Pancreas (tissue), 10 donors: ENCODE data around the gene EXOC4. TPM values are rescaled to one million over a fixed set of nuclear protein-coding genes. Genes with fewer than 3 reads are reported as not detected.

Experiments
- ATAC-seq, 4 donors: fragments of 200-7000 bp; cut with Tn5 transposase; one replicate each; pipeline versions ENCODE4 v1.8.0 to v1.9.1; 2020; ENCODE audit warnings: mild to moderate bottlenecking in 4 of 4, moderate library complexity in 4 of 4
- DNase-seq, 6 donors: peaks; one replicate each; pipeline ENCODE4 v3.0.0-alpha.2; 2020
- FAIRE-seq: peaks from 2 replicates; lab custom pipeline; 2012; peaks lifted over from hg19 to GRCh38; lab: Jason Lieb, UNC
- H3K27ac ChIP-seq, 4 donors: fragments of 200-600 bp; sonication (generic); 1 replicate in 3 of 4; 2 replicates in 1 of 4; pipeline versions ENCODE4 v1.5.0 to v1.8.0; 2020
- H3K27me3 ChIP-seq, 4 donors: fragments of 200-600 bp; one replicate each; pipeline ENCODE4 v1.8.0; 2021
- H3K36me3 ChIP-seq, 3 donors: fragments of 200-600 bp; sonication (generic) in 1 of 3; one replicate each; pipeline versions ENCODE4 v1.5.0 to v1.8.0; 2020 to 2021
- H3K4me1 ChIP-seq, 3 donors: fragments of 200-600 bp; one replicate each; pipeline ENCODE4 v1.8.0; 2021
- H3K4me3 ChIP-seq, 4 donors: fragments of 200-600 bp; sonication (generic) in 2 of 4; one replicate each; pipeline versions ENCODE4 v1.5.0 to v1.8.0; 2020 to 2021
- H3K9me3 ChIP-seq, 4 donors: fragments of 200-600 bp; one replicate each; pipeline ENCODE4 v1.8.0; 2021
- WGBS, 2 donors: extraction: QIAGEN DNeasy Blood & Tissue Kit; methylation state at CpG; one replicate each; pipeline ENCODE4 v1.1.7; 2013; 5-methylcytosine and 5-hydroxymethylcytosine counted together
- intact Hi-C, 3 donors: fragments of 100-400 bp; cut with DNase I; formaldehyde crosslinking; loops; one replicate each; pipeline versions ENCODE4 v1.11.1 to v1.14.2; 2022
- polyA plus RNA-seq, 2 donors: library from polyadenylated mRNA; stranded (reverse); fragments of 200-250 nt; gene quantifications; one replicate each; pipeline ENCODE4 v1.2.3, GENCODE V29; 2013
- total RNA-seq, 6 donors: library from RNA; stranded (reverse); fragmentation: NEBNext Ultra II Directional in 4 of 6; extraction: Animal tissue kit (Norgen Biotek cat#: 25700) in 4 of 6; gene quantifications; one replicate each; pipeline versions ENCODE4 v1.2.1 to v1.2.4, GENCODE V29; 2021 to 2023
- TF ChIP-seq, protein P1 (sequence below), 4 donors: fragments of 200-600 bp; sonication (generic) in 3 of 4; IDR thresholded peaks; one replicate each; pipeline versions ENCODE4 v1.5.0 to v1.8.0; 2021; ENCODE audit warnings: antibody characterized with exemption in 4 of 4
- donor health status: healthy with polysubstance abuse.
- donor health status: DM: no; HTN: no; CAD: no; lungs with moderate emphysema.
- donor health status: DM: no; HTN: no; CAD: no.
- donor health status: control.
- donor health status: control.
- donor health status: Bipolar disorder and iron deficiency.
- donor health status: DM: yes; HTN: yes; CAD: no.
- donor health status: DM: no; HTN: no; CAD: no.
- donor health status: DM: no; HTN: no; CAD: no.
- donor health status: DM: yes; HTN: yes; CAD: no.

The EXOC4 gene
- total and polyA plus RNA-seq, 8 donors = 13.4 to 81.2 (median 53.8) TPM

DNA sequence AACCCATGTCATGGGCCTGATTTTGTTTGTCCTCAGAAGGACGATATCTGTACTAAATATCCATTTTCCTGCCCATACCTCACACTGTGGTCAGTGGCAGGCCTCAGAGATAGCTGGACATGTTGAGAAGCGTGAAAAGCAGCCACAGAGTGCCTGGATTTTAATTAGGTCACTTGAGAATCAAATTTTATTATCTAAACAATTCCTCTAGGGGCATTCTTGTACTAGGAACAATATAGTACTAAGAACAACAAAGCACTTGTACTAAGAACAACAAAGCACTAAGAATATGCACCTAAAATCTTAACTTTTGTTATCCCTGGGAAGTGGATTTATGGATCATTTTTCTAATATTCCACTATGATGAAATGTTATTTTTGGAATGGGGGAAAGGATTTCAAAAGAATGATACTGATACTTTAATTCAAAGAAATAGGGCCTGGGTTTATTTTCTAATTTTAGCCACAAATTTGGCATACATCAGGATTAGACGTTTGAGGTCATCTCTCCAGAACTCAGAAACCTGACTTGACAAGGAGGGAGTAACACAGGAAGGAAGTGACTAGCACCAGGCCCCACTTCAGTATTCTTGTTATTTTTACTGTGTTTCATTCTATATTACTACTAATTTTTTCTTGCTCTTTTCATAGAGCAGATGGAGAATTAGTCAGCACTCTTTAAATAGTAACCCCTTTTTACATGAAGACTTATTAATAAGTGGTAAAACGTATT lies 112.2 kb downstream of the EXOC4 start:
- WGBS, 2 donors = 26 to 28% methylated on average over 4 of the region's 4 CpGs
- no peak for FAIRE-seq
- intact Hi-C loops = no loop called here
- DNase-seq = no peak
- Histone ChIP-seq H3K9me3 (no peaks in the 10 kb centered on the region), H3K27me3 (no peaks in the 10 kb centered on the region), H3K4me3 (no peak overlapping the region), H3K36me3 (no peaks in the 10 kb centered on the region), H3K27ac (peak overlapping the region in 1 of 4 donors; percentile 5), H3K4me1 (peaks cover 6 to 31% (median 26%) of the 10 kb centered on the region in 3 donors)
- TF ChIP-seq, protein P1, sequence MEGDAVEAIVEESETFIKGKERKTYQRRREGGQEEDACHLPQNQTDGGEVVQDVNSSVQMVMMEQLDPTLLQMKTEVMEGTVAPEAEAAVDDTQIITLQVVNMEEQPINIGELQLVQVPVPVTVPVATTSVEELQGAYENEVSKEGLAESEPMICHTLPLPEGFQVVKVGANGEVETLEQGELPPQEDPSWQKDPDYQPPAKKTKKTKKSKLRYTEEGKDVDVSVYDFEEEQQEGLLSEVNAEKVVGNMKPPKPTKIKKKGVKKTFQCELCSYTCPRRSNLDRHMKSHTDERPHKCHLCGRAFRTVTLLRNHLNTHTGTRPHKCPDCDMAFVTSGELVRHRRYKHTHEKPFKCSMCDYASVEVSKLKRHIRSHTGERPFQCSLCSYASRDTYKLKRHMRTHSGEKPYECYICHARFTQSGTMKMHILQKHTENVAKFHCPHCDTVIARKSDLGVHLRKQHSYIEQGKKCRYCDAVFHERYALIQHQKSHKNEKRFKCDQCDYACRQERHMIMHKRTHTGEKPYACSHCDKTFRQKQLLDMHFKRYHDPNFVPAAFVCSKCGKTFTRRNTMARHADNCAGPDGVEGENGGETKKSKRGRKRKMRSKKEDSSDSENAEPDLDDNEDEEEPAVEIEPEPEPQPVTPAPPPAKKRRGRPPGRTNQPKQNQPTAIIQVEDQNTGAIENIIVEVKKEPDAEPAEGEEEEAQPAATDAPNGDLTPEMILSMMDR (IDR thresholded peaks at IDR 0.05) = no peak
- peak; percentile 34 to 44 (median 40) for ATAC-seq

DNA sequence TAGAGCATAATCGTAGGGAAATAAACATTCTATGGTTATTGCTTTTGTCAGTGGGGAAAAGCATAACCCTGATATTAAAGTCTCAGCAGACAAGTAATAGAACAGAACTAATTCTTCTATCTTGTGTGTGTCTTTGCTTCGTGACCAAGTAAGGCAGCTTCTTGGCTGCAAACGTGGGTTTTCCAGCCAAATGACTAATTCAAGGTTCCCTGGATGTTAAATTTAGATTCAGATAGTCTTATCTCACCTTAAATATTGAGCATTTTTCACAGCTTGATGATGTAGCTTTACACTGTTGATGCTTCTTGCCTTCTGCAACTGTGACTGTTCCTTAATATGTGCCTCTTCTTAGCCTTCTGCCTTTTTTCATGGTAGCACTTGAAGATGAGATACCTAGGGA lies 113.0 kb downstream of the EXOC4 start:
- FAIRE-seq (peak; percentile 69), ATAC-seq (peak; percentile 71 to 87 (median 80)), DNase-seq (peak in 3 of 6 donors; percentile 4 to 56 (median 20))
- Histone ChIP-seq H3K27ac (no peak overlapping the region), H3K27me3 (no peaks in the 10 kb centered on the region), H3K4me3 (no peak overlapping the region), H3K4me1 (peaks cover 6 to 31% (median 26%) of the 10 kb centered on the region in 3 donors), H3K9me3 (no peaks in the 10 kb centered on the region), H3K36me3 (no peaks in the 10 kb centered on the region)
- intact Hi-C loops = no loop called here
- TF ChIP-seq, protein P1 (IDR thresholded peaks at IDR 0.05) = no peak
- WGBS, 2 donors = 15 to 19% methylated on average over 3 of the region's 3 CpGs

DNA sequence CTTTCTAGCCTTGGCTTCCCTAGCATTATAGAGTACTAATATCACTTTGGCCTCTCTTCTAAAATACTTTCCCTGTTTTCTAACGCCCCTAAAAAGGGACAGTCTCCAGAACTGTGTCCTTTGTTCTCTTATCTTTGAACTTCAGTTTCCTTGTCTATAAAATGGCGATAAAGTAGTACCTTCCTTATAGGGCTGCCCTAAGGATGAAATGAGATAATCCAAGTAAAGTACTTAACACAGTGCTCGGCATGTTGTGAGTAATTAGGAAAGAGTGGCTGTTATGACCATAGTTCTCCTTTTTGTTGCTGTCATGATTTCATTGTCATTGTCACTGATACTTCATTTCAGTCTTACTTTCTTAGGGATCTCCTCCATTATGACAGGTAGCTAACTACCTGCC lies 114.7 kb downstream of the EXOC4 start:
- FAIRE-seq = no peak
- no peak for DNase-seq
- WGBS, 2 donors = 80 to 86% methylated on average over 3 of the region's 3 CpGs

DNA sequence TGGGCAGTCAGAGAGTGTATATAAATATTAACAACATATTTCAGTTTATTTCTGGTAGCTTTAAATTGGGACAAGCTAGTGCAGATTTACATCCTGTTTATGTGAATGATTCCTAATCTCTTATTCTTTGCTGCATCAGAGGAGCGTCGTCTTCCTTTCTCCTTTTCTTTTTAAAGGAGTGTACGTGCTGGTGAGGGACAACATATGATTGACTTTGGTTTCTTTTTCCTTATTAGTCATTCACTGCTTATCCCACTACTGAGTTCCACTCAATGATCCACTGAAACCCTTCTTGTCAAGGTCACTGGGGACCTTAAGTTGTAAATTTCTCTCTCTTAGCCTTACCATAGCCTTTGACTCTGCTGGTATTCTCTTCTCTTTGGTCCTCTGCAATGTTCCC lies 116.3 kb downstream of the EXOC4 start:
- no peak for FAIRE-seq
- H3K36me3 ChIP-seq = no peaks in the 10 kb centered on the region
- no peaks in the 10 kb centered on the region for H3K9me3 ChIP-seq
- intact Hi-C loops = no loop called here
- ATAC-seq = no peak
- no peak for DNase-seq
- peaks cover 6 to 40% (median 39%) of the 10 kb centered on the region in 3 donors for H3K4me1 ChIP-seq
- no peaks in the 10 kb centered on the region for H3K27me3 ChIP-seq
- no peak overlapping the region for H3K4me3 ChIP-seq
- 93% methylated on average over 3 of the region's 3 CpGs for WGBS, 2 donors
- no peak overlapping the region for H3K27ac ChIP-seq
- TF ChIP-seq, protein P1 (IDR thresholded peaks at IDR 0.05) = no peak

More for the DNA sequence above, 114.7 kb downstream of the EXOC4 start:
- H3K36me3 ChIP-seq = no peaks in the 10 kb centered on the region
- TF ChIP-seq, protein P1 (IDR thresholded peaks at IDR 0.05) = no peak
- no peak overlapping the region for H3K4me3 ChIP-seq
- ATAC-seq = no peak
- intact Hi-C loops = no loop called here
- no peak overlapping the region for H3K27ac ChIP-seq
- no peaks in the 10 kb centered on the region for H3K27me3 ChIP-seq
- H3K4me1 ChIP-seq = peaks cover 6 to 36% (median 31%) of the 10 kb centered on the region in 3 donors
- no peaks in the 10 kb centered on the region for H3K9me3 ChIP-seq

DNA sequence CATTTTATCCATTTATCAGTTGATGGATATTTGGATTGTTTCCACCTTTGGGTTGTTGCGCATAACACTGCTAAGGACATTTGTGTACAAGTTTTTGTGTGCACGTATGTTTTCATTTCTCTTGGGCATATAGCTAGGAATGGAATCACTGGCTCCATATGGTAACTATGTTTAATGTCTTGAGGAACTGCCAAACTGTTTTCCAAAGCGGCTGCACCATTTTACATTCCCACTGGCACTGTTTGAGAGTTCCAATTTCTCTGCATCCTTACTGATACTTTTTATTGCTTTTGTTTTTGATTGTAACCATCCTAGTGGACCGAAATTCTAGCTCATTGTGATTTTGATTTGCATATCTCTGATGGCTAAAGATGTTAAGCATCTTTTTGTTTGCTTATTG lies 118.7 kb downstream of the EXOC4 start:
- no peak overlapping the region for H3K4me3 ChIP-seq
- H3K4me1 ChIP-seq = peaks cover 3 to 18% (median 18%) of the 10 kb centered on the region in 3 donors
- intact Hi-C loops = no loop called here
- no peaks in the 10 kb centered on the region for H3K9me3 ChIP-seq
- no peak for FAIRE-seq
- H3K27me3 ChIP-seq = no peaks in the 10 kb centered on the region
- WGBS, 2 donors = 98% methylated on average over 4 of the region's 4 CpGs
- H3K36me3 ChIP-seq = no peaks in the 10 kb centered on the region
- no peak for ATAC-seq
- H3K27ac ChIP-seq = no peak overlapping the region
- no peak for DNase-seq
- TF ChIP-seq, protein P1 (IDR thresholded peaks at IDR 0.05) = no peak
